Femur (tissue), 1 donor: ENCODE measurements around the gene REM1.
"Not testable (repeated sequence)": the region's sequence is repeated elsewhere in the genome, so short reads cannot be mapped to it uniquely, and the experiment has no call there.

Source experiments
- DNase-seq: peaks from one replicate; pipeline ENCODE4 v3.0.0-alpha.2; 2017

Gene REM1

DNA sequence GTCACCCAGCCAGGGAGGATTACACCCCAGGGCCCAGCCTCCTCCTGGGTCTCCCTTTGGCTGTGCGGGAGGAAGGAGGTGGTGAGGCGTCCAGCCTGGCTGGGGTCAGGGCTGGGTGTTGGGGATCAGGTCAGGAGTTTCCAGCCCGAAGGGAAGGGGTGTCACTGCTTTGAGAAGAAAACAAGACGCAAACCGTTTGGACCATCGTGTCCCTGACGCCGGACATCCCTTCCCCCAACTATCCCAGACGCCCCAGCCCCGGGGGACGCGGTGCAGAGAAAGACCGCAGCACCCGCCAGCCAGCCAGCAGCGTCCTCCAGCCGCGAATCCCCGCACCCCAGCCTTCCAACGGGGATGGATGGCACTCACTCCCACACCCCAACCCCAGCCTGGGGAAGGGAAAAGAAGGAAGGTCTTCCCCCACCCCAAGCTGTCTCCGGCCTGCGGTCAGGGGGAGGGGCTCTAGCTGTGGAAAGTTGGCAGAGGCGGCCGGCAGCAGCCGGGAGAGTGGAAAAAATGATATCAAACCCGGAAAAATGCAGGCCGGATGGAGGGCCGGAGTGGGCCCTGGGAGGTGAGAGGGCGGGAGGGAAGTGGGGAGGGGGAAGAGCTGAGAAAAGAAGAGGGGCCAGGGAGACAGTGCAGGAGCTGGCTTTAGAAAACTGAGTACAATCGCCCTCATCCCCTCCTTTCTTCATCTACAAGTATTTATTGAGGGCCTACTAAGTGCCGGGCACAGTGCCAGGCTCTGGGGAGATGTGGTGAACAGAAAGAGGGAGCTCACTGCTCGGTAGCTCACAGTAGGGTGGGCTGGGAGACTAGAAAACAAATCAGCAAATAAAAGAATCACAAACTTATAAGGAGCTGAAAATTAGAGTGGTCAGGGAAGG lies 10.6 kb downstream of the REM1 start:
- DNase-seq = peak; percentile 94

DNA sequence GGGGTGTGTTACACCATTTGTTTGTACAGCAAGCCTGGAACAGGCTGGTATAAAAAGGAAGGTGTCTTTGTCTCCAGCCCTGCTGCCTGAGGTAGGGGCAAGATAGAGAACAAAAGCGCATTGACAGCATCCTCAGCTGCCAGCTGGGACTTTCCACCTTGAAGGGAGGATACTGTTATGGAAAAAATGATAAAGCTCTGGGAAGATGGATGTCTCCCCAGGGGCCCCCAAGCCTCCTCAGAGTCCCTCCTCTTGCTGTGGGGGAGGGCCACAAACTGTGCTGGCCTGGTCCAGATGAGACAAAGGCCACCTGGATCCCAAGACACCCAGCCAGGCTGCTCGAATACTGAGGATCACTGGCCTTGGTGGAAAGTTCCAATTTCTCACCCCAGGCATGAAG lies 13.0 kb downstream of the REM1 start:
- DNase-seq = no peak

DNA sequence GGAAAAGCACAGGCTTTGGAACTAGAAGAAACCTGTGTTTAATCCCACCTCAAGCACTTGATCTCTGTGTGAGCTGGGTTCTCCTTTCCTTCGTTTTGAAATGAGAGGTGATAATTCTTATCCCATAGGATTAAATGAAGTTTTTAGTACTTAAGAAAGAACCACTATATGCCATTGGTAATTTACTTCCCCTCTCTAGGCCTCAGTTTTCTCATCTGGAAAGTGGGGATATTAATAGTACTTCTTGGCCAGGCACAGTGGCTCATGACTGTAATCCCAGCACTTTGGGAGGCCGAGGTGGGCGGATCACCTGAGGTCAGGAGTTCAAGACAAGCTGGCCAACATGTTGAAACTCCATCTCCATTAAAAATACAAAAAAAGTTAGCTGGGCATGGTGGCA lies 14.1 kb downstream of the REM1 start:
- no peak for DNase-seq

DNA sequence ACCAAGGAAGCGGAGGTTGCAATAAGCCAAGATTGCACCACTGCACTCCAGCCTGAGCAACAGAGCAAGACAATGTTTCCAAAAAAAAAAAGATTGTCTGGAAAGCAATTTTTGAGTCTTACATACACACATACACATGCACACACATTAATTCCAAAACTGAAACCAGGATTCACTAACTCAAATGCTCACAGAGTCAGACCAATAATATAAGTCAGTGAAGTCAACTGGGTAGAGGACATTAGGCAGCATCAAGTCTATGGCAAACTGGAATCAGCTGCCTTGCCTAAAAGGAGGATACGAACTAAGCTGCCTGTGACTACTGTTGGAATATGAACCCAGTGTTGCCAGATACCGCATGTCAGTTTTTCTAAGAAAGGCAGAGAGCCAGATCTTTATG lies 15.7 kb downstream of the REM1 start:
- no peak for DNase-seq

DNA sequence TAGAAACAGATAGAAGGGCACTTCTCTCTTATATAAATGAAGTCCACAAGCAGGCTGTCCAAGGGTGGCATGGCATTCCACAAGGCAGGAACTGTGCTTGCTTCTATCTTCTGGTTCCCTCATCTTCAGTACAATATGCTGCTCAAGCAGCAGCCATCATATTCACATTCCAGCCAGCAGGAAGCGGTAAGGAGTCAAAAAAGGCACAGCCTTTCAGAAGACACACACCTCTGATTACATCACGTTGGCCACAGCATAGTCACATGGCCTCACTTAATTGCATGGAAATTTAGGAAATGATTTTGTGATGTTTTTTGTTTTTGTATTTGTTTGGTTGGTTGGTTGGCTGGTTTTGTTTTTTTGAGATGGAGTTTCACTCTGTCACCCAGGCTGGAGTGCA lies 19.0 kb downstream of the REM1 start:
- no peak for DNase-seq

DNA sequence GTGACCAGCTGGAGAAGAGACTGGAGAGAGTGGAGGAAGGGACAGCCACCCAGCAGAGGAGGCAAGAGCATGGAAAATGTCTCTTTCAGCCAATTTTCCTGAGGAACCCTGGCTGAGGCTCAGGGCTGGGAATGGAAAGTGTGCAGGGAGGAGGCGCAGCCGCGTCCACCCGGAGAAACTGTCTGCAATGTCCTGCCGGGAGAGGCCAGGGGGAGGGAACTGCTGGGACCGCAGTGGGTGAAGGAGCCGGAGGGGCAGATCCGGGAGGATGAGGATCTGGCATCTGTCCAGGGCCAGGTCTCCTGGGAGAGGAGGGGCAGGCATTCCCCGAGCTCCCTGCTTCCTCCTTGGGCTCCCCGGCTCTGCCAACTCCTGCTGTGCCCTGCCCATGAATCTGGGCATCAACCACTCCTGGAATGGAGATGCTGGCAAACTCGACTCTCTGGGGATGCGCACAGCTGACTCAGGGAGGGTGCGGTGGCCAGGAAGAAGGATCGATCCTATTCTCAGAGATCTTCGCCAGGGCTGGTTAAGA lies 21.7 kb downstream of the REM1 start:
- peak; percentile 91 for DNase-seq

DNA sequence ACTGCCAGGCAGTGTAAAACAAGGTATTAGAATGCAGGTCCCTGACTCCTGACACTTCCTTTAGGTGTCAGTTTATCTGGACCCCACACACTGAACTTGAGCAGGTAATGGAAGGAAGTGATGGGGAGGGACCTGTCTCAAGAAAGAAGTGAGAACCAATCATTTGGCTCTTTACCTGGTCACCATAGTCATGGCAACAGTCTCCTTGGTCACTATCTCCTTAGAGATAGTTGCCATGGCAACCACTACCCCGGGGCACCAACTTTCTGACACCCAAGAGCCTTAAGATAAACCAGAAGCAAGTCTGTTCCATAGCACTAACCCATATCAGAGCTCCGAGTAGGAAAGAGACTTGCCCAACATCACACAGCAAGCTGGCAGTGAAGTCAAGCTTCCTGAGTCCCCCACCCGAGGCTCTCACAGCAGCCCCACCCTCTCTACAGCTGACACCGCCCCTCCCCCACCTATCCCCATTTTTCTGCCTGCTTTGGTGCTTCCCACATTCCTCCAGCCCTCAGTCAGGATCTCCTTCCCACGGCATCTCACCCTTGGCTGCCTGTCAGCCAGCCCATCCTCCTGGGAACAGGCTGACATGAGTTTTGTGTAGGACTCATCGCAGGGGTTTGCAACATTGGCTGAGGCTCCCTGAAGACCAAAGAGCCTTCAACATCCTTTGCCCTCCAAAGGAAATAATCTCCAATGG lies 22.9 kb downstream of the REM1 start:
- DNase-seq = no peak

DNA sequence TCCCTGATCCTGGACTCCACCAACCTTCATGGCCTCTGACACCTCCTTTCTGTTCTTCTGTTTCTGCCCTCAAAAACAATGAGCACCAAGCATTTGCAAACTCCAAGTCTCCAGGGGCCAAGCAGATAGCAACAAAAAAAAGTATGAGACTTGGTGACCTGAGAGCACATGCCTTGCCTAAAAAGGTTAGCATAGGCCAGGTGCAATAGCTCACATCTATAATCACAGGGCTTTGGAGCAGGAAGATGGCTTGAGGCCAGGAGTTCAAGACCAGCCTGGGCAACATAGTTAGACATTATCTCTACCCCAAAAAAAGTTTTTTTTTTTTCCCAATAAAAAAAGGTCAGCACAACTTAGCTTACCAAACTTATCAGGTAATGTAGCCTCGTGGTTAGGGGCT lies 25.4 kb downstream of the REM1 start:
- DNase-seq = no peak

DNA sequence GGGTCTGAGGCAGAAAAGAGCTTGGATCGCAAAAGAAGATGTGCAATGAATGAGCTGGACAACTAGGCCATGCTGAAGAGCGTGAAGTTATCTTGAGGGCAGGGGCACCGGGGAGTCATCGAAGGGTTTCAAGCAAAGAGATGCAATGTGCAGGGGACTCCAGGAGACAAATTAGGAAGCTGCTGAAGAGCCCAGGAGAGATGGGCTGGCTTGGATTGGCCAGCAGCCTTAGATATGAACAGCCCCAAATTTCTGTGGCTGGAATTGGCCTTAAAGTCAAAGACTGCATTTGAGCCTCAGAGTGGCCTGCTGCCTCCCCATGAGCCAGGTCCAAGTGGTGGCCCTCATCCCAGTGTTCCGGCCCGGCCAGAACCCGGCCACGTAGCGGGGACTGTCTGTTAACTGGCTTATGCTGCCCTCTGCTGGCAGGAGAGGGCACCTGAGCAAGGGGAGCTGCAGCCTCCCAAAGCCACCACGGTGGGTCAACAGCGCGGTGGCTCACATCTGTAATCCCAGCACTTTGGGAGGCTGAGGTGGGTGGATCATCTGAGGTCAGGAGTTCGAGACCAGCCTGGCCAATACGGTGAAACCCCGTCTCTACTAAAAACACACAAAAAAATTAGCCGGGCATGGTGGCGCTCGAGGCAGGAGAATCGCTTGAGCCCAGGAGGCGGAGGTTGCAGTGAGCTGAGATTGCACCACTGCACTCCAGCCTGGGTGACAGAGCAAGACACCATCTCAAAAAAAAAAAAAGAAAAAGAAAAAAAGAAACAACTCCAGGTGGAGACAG lies 28.0 kb downstream of the REM1 start:
- DNase-seq = peak; percentile 91

DNA sequence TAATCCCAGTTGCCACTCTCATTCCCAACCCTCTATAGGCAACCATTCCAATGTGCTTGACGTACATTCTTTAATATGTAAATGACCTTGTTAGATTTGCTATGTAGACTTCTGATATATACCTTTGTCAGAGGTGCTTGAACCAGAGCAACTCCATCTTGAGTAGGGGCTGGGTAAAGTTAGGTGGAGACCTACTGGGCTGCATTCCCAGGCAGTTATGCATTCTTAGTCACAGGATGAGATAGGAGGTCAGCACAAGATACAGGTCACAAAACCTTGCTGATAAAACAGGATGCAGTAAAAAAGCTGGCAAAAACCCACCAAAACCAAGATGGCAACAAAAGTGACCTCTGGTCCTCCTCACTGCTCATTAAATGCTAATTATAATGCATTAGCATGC lies 30.8 kb downstream of the REM1 start:
- no peak for DNase-seq

DNA sequence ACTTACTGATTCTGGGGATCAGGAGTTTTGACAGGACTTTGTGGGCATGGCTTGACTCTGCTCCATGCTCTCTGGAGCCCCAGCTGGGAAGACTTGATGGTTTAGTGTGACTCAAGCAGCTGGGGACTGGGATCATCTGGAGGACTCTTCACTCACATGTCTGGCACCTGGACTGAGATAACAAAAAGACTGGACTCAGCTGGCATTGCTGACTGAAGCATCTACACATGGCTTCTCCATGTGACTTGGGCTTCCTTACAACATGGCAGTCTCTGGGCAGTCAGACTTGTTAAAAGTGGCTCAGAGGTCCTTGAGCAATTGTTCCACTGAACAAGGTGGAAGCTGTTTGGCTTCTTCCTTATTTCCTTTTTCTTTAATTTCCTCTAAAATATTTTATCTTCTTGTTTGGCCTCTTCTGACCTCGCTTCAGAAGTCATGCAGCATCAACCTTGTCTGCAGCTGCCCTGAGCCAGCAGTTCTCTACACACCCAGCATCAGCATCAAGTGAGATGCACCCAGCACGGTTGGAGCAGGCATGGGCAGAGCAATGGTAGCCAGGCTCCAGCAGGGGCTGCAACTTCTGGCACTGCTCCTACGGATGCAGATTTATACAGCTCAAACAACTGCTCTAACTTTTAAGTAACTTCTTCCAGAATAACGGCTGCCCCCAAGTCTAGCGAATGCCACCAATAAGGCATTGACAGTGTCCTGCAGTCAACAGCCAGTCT lies 33.6 kb downstream of the REM1 start:
- no peak for DNase-seq

DNA sequence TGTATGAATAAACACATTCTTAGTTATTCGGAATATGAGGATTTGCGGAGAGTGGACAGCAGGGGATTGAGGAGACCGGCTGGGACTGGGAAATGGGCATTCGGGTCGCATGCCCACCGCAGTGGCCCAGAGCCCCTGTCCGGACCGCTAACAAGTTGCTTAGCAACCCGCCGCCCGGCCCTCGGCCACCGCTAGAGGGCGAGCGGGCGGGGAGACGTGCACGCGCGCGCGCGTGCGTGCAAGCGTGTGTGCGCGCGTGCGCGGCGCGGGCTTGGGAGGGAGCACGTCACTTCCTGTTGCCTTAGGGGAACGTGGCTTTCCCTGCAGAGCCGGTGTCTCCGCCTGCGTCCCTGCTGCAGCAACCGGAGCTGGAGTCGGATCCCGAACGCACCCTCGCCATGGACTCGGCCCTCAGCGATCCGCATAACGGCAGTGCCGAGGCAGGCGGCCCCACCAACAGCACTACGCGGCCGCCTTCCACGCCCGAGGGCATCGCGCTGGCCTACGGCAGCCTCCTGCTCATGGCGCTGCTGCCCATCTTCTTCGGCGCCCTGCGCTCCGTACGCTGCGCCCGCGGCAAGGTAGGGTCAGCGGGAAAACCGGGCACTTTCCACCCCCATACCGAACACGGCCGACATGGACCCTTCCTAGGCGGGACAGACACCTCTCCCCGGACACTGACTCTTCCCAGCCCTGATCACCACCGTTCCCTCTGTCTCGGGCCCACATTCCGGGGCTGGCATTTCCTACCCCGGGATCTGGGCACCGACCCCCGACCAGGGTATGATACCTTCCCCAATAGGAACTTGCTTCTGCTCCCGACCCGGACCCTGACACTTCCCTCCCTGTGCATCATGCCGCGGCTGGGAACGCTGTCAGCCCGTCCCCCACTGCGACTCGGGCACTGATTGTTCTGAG lies 39.3 kb downstream of the REM1 start, which contains the start of gene HM13:
Gene HM13 (plus strand): TSS at position 289 of the 918 bp plus-strand sequence. CDS start 110 bp downstream, at position 399.
- peak; percentile 95 for DNase-seq

DNA sequence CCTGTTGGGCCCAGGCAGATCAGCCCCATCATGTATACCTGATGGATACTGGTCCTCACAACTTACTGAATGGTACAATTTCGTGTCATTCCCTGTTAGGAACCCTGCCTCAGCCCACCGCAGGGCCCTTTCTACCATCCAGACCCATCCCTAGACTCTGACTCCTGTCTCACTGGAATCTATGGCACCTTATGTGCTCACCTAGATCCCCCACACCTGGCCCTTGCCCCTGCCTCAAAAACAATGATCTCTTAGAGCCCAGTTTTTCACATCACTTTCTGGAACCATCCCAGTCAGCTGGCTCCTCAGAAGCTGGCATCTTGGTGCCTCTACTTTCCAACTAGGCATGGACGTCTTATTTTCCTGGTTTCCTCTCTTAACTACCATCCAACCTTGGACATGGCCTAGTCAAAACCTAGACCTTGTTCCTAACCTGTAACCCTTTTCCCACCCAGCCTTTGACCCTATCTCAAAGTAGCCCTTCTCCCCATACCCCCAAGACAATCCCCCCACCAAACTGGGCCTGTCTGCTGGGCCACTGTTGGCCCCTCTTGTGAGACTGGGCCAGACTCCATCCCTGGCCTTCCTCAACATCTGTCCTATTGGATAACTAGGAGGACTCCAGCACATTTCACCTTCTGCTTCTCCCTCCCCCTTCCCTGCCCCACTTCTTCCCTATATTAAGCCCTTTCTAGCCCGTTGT lies 40.1 kb downstream of the REM1 start:
- DNase-seq = no peak

DNA sequence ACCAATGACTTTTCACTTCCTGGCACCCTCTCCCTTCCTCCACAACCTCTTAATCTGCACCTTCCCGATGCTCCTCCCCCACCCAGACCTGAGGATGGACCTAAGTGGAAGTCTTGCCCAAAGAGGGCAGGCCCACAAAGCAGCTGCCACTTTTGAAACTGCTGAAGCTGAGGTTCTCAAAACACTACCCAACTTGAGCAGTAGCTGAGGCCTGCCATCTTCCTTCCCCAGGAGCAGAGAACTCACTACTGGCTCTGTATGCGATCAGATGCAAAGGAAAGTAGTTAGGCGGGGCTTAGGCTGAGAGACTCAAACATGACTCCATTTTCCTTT lies 40.7 kb downstream of the REM1 start:
- no peak for DNase-seq

DNA sequence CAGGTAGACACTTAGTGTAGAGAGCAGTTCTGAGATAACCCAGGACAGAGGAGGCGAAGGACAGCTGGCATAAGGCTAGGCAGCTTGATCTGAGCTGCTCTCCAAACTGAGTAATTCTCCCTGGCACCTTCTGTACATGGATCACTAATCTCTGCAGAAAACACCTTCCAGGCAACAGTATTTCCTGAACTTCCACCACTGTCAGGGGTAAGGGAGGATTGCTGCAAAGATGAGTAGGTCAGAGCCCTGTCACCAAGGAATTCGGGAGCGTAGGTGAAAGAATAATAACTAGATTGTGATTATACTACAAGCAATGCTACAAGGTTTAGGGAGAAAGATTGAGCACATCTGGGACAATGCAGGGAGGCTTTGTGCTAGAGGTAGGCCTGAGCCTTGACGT lies 41.1 kb downstream of the REM1 start:
- DNase-seq = no peak

DNA sequence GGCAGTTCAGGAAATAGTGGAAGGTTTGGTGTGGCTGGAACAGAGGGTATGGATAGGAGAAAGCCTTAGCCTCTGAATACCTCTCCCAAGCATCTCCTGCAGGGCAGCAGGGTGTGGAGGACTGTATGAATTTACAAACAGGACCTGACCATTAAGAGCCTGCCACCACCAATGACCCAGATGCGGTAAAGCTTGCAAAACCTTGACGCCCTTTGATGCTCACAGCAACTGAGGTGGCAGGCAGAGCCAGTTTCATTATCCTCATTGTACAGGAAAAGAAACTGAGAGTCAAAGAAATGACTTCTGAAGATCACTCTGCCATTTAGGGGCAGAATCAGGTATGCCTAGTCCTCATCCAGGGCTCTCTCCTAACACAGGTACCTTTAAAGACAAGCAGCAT lies 41.6 kb downstream of the REM1 start:
- DNase-seq = no peak

DNA sequence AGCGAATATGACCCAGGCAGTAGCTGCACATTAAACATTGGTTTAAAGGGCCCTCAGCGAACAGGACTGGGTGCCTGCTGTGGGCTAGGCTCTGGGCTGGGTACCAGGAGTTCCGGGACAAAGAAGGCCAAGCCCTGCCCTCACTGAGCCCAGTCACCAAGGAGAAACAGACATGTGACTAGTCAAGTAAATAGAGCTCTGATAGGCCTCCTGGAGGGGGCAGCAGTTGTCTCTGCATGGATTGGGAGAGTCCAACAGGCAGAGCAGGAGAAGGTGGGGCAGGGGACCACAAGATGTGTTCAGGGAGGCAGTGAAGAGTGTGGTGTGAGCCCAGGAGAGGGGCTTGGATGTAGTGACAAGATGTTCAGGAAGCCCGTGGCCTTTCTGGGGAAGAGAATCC lies 42.3 kb downstream of the REM1 start:
- peak; percentile 42 for DNase-seq

DNA sequence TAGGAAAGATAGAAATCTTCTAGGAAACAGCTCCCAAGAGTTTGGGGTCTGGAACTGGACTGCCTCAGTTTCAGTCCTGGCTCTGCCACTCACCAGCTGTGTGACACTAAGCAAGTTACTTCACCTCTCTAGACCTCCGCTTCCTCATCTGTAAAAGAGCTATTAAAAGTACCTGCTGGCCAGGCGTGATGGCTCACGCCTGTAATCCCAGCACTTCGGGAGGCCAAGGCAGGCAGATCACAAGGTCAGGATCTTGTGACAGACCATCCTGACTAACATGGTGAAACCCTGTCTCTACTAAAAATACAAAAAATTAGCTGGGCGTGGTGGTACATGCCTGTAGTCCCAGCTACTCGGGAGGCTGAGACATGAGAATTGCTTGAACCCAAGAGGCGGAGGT lies 46.2 kb downstream of the REM1 start:
- DNase-seq = not testable (repeated sequence)

DNA sequence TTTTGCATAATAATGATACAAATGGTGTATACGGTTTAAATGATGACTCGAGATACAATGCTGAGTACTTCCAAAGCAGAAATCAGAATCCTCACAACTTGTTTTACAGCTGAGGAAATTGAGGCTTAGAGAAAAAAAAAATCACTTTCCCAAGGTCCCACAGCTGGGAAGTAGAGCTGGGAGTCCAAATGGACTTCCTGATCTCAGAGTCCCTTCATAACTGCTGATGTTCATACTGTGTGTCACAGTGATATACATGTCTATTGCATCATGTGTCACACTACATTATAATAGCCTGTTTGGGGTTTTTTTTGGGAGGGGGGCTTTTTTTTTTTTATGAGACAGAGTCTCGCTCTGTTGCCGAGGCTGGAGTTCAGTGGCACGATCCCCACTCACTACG lies 47.6 kb downstream of the REM1 start:
- DNase-seq = no peak

DNA sequence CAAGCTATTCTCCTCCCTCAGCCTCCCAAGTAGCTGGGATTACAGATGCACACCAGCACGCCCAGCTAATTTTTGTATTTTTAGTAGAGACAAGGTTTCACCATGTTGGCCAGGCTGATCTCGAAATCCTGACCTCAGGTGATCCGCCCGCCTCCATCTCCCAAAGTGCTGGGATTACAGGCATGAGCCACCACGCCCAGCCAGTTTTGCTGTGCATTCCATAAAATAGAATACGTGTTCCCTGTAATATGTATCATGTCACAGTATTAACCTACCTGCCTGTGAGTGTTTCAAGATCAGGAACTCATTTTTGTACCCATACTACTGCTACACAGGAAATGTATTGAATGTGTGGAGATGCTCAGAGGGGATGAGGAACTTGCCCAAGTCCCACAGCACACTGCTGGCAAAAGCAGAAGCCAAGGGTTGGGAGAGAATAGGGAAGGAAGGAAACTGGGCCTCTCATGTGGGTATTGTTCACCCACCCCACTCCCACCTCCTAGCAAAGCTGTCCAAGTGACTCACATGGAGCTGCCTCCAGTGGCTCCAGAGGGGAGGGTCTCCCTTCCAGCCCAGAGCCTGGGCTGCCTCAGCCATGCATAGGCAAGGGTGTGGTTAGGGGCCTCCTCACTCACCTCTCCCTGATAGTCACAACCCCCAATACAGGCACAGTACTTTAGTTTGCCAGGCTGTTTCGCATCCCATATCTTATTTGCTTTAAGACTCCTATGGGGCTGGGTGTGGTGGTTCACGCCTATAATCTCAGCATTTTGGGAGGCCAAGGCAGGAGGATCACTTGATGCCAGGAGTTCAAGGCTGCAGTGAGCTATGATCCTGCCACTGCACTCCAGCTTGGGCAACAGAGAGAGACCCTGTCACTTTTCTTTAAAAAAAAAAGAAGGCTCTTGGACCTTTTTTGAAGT lies 48.5 kb downstream of the REM1 start:
- no peak for DNase-seq
